TTC549 (cell line): ENCODE results near the gene OLFML3.
A peak's percentile ranks its signal among the peaks of the same experiment; 100 is the strongest.

Source experiments
- FAIRE-seq: peaks from 2 replicates; lab custom pipeline; 2012; peaks lifted over from hg19 to GRCh38; lab: Jason Lieb, UNC

Gene OLFML3

DNA sequence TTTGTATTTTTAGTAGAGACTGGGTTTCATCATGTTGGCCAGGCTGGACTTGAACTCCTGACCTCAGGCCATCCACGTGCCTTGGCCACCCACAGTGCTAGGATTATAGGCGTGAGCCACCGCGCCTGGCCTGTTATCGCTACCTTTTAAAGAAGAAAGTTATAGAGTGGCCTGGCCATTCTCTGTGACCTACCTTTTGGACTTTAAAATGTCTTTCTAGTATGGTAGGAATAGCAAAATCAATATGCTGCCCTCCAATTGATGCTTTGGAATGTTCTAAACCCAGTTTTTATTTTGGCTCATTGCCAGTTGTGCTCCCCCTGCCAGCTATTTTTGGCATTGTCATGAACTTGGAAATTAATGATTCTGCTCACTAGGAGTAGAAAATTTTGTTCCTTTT, 30.3 kb upstream of the OLFML3 start:
- no peak for FAIRE-seq

- no peak for FAIRE-seq
Observed at GRCh38 chr1:113950908-113951307, 28.4 kb upstream of the OLFML3 start.

- no peak for FAIRE-seq
Observed at GRCh38 chr1:113951719-113952118, 27.6 kb upstream of the OLFML3 start.

GRCh38 chr1:113957984-113958383, 21.3 kb upstream of the OLFML3 start:
- no peak for FAIRE-seq

- no peak for FAIRE-seq
Observed at GRCh38 chr1:113958691-113959090, 20.6 kb upstream of the OLFML3 start.

DNA sequence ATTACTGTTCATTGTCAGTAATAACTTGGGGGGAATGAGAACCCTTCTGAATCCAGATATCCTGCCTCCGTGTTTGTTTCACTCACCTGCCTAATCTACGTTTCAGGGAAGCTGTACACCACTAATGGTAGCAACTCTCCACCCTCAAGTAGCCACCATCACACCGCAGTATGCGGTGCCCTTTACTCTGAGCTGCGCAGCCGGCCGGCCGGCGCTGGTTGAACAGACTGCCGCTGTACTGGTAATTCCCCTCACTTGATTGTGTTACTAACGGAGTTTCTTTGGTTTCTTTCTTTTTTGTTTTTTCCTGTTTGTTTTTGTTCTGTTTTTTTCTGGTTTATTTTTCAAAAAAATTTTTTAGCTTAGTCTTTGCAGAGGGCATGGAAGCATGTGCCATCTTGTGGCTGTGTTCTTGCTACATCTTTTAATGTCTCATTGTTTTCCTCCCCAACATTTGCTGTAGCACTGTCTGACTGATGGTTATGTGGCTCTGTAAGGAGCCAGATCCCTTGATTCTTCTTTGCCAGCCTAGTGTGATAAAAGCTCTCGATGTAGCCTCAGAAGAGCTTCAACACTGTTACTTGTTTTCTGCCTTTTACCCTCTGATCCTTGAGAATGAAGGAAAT, 15.9 kb upstream of the OLFML3 start:
- no peak for FAIRE-seq

DNA sequence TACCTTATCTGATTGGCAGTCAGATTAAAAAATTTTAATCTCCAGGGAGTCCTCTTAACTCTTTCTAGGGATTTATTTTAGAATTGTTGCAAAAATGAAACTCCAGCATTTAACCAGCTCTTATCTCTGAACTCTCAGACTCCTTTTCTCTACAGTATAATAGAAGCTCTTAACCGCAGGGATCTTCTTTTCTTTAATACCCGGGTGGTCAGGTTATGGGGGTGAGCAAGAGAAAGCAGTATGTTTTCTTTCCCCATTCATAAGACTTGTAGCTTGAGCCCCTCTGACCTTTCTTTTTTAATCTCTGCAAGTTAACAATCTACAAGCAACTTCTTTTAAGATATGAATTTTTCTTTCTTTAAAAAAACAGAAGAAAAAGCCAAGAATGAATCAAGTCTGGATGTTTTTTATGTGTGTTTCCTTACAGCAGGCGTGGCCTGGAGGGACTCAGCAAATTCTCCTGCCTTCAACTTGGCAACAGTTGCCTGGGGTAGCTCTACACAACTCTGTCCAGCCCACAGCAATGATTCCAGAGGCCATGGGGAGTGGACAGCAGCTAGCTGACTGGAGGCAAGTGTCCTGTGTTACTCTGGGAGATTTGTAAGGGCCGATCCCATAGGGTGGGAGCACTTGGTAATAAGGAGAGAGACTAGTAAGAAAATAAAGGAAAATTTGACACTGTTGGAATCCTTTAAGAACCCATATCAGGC, 13.4 kb upstream of the OLFML3 start:
- no peak for FAIRE-seq

GRCh38 chr1:113972954-113973353, 6.3 kb upstream of the OLFML3 start:
- no peak for FAIRE-seq

- no peak for FAIRE-seq
Observed at GRCh38 chr1:113975211-113975895, 3.9 kb upstream of the OLFML3 start.

- FAIRE-seq, result peak; percentile 91
Observed at GRCh38 chr1:113976609-113977278, 2.5 kb upstream of the OLFML3 start.

- FAIRE-seq, result no peak
Observed at GRCh38 chr1:113977906-113978305, 1.4 kb upstream of the OLFML3 start.

GRCh38 chr1:113980110-113980509, 836 bp downstream of the OLFML3 start:
- FAIRE-seq, result no peak

GRCh38 chr1:113981962-113982931, 3.0 kb downstream of the OLFML3 start:
- peak; percentile 74 for FAIRE-seq

GRCh38 chr1:113982949-113983348, 3.7 kb downstream of the OLFML3 start:
- FAIRE-seq, result no peak

GRCh38 chr1:113983391-113983790, 4.1 kb downstream of the OLFML3 start:
- no peak for FAIRE-seq

GRCh38 chr1:113983826-113984225, 4.6 kb downstream of the OLFML3 start:
- no peak for FAIRE-seq

DNA sequence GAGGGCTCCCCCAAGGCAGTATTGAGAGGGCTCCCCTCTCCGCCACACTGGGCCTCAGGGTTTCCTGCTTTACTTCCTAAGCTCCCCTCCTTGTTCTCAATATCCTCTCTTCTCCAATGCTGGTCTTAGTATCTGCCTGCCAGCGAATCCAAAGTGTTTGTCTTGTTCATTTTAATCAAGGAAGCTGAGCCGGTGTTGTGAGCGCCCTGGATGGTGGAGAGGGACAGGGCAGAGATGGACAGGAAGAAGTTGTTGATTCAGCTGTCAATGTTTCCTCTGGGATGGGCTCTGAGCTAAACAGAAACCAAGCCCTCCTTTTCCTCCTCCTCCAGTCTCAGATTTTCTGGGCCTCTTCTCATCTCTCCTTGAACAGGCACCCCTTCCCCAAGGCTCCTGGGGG, 5.4 kb downstream of the OLFML3 start:
- no peak for FAIRE-seq

DNA sequence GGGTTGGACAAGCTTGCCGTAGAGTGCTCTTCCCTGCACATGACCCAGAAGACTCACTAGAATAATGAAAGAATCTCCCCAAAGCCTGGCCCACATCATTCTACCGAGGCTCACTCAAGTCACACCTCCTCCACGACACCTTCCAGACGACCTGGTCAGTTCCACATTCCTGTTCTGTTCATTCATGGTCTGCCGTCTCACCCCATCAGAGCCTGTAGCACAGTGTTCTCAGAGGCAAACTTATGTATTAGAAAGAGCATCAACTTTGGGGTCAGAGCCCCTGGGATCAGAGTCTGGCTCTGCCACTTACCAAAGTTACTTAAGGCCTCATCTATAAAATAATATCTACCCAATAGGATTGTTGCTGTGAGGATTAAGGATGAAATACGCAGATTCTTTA, 7.5 kb downstream of the OLFML3 start:
- no peak for FAIRE-seq

DNA sequence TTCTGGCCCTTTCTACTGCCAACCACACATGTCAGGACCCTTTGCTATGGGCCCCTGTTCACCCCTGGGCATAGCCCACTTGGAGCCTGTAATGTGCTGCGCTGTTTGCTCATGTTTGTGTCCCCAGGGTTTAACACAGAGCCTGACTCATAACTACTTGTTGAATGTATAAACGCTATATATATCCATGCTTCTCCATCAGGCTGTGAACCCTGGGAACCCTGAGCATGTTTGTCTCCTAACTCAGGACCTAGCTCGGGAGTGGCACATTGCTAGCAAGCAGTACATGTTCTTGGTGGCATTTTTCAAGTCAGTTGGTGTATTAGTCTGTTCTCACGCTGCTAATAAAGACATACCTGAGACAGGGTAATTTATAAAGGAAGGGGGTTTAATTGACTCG, 8.0 kb downstream of the OLFML3 start:
- no peak for FAIRE-seq

DNA sequence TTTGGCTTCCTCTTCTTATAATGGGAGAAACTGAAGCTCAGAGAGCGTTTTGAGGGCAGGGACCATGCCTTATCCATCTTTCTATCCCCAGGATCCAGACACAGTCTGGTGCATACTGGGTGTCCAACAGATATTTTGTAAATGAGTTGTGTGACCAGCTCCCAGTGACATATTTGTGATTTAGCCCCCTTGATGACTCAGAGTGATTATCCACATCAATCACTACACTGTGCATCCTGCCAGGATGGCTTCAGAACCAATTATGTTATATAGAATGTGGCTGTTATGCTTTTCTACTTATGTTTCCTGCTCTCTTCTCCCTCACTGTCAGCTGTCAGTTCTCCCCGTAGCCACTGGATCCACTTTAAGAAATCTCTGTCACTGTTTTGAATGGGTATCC, 11.3 kb downstream of the OLFML3 start:
- FAIRE-seq, result no peak

GRCh38 chr1:113990961-113991360, 11.7 kb downstream of the OLFML3 start:
- no peak for FAIRE-seq

DNA sequence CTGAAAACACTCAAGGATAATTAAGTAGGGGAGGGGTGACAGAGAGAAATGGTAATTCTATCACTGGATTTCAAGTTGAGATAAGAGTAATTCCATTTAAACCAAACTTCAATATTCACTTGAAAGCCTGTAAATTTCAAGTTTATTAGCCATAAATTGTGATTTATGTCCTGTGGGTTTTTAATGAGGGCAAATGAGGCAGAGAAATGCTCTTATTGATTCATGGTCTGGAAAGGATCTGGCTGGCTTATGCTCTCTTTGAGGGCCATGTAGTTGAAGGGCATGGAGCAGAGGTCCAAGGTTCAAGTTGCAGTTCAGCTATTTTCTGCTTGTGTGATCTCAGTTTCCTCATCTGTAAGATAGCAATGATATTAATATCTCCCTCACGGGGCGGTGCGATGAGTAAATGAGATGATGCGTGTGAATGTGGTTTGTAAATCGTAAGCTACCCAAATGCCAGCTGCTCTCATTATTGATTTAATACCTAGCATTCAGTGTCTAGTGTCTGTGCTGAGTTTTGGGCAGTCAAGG, 12.3 kb downstream of the OLFML3 start:
- no peak for FAIRE-seq
